ENCODE measurements around the gene MS4A8. TPM values are rescaled to one million over a fixed set of nuclear protein-coding genes. Genes with fewer than 3 reads are reported as not detected.
"Not testable (repeated sequence)": the region's sequence is repeated elsewhere in the genome, so short reads cannot be mapped to it uniquely, and the experiment has no call there.

MS4A8 gene
- total and polyA plus RNA-seq, 12 donors = 0.27 to 2.0 (median 0.67) TPM; not detected in 7

DNA sequence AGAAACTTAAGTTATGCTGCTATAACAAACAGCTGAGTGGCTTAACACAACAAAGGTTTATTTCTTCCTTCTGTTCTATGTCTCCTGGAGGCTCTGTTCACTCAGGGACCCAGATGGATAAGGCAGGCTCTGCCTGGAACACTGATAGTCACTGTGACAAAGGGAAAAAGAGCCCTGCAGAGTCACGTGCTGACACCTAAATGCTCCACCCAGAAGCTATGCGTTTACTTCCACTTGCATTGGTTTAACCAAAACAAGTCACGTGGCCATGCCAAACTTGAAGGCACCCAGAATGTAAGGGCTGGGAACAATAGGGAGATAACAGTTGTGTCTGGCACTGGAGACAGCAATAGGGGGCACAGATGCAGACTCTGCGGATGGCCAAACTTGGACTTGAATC, 53.9 kb downstream of the MS4A8 start:
- intact Hi-C loops (cut with DNase I) = no loop called here
- no peaks in the 10 kb centered on the region for H3K36me3 ChIP-seq (replicated peaks in 1 of 2)
- no peak overlapping the region for H3K27ac ChIP-seq
- H3K27me3 ChIP-seq = no peaks in the 10 kb centered on the region
- H3K4me1 ChIP-seq (replicated peaks in 1 of 2) = no peaks in the 10 kb centered on the region
- 60 to 77% (median 65%) methylated on average over 4 of the region's 4 CpGs for WGBS, 4 donors
- TF ChIP-seq POLR2A (IDR thresholded peaks at IDR 0.05) = no peak
- TF ChIP-seq, protein P1, sequence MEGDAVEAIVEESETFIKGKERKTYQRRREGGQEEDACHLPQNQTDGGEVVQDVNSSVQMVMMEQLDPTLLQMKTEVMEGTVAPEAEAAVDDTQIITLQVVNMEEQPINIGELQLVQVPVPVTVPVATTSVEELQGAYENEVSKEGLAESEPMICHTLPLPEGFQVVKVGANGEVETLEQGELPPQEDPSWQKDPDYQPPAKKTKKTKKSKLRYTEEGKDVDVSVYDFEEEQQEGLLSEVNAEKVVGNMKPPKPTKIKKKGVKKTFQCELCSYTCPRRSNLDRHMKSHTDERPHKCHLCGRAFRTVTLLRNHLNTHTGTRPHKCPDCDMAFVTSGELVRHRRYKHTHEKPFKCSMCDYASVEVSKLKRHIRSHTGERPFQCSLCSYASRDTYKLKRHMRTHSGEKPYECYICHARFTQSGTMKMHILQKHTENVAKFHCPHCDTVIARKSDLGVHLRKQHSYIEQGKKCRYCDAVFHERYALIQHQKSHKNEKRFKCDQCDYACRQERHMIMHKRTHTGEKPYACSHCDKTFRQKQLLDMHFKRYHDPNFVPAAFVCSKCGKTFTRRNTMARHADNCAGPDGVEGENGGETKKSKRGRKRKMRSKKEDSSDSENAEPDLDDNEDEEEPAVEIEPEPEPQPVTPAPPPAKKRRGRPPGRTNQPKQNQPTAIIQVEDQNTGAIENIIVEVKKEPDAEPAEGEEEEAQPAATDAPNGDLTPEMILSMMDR (IDR thresholded peaks at IDR 0.05) = no peak
- no peaks in the 10 kb centered on the region for H3K9me3 ChIP-seq (replicated peaks in 1 of 3)
- H3K4me3 ChIP-seq = no peak overlapping the region
- no peak for DNase-seq

GRCh38 chr11:60754887-60755286, 55.5 kb downstream of the MS4A8 start:
- TF ChIP-seq, protein P1 (IDR thresholded peaks at IDR 0.05) = no peak
- no peak for TF ChIP-seq POLR2A (IDR thresholded peaks at IDR 0.05)
- H3K27me3 ChIP-seq = no peaks in the 10 kb centered on the region

DNA sequence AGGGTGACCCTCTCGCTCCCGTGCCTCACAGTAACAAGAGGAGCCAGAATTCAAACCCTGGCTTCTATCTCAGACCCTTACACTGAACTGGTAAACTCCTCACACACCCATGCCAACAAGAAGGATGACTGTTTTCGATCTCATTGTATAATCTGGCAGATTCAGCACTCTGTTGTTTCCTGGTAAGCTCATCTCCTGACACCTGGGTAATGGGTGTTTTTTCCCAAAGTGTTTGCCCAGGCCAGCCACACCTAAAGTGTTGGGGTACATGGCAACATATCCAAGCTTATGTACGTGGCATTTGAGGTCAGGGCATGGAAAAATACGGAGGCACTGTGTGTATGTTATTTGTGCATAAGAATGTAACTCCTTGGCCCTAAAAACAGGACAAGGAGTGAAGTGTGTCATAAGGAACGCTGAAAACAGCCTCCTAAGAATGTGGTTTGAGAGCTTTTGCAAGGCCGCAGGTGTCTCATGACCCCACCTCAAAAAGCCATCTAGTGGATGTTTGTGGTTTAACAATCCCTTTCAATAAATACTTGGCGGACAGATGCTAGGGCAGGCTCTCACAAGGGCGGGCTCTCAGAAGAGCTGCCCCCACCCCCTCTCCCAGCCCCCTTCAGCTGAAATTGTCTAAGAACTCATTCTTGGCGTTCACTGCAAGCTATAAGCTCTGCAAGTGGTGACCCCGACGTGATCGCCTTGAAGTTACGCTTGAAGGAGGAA, 57.1 kb downstream of the MS4A8 start, which contains the start of gene MS4A15:
Gene MS4A15 (plus strand): TSS at position 561 of the 726 bp plus-strand sequence. CDS start 6,867 bp downstream, outside the sequence.
- Histone ChIP-seq H3K27me3 (no peaks in the 10 kb centered on the region), H3K27ac (no peak within 1 kb of the TSS), H3K9me3 (replicated peaks in 1 of 3) (no peaks in the 10 kb centered on the region), H3K4me1 (replicated peaks in 1 of 2) (no peaks in the 10 kb centered on the region), H3K36me3 (replicated peaks in 1 of 2) (no peaks in the 10 kb centered on the region), H3K4me3 (no peak within 1 kb of the TSS)
- WGBS, 4 donors = 55 to 66% (median 62%) methylated on average over 14 of the region's 14 CpGs
- intact Hi-C loops (cut with DNase I) = no loop called here
- no peak for DNase-seq
- TF ChIP-seq POLR2A (IDR thresholded peaks at IDR 0.05) = no peak
- TF ChIP-seq, protein P1 (IDR thresholded peaks at IDR 0.05) = peak in 1 of 6 experiments; percentile 15

More at GRCh38 chr11:60754887-60755286, 55.5 kb downstream of the MS4A8 start:
- H3K4me1 ChIP-seq (replicated peaks in 1 of 2) = no peaks in the 10 kb centered on the region
- no peak overlapping the region for H3K27ac ChIP-seq
- no peaks in the 10 kb centered on the region for H3K36me3 ChIP-seq (replicated peaks in 1 of 2)
- H3K9me3 ChIP-seq (replicated peaks in 1 of 3) = no peaks in the 10 kb centered on the region
- no peak overlapping the region for H3K4me3 ChIP-seq
- DNase-seq = no peak
- WGBS, 4 donors = 82 to 88% (median 86%) methylated on average over 6 of the region's 6 CpGs
- intact Hi-C loops (cut with DNase I) = no loop called here

- Histone ChIP-seq H3K27me3 (no peaks in the 10 kb centered on the region), H3K4me3 (no peak overlapping the region), H3K27ac (no peak overlapping the region), H3K36me3 (replicated peaks in 1 of 2) (no peaks in the 10 kb centered on the region), H3K9me3 (replicated peaks in 1 of 3) (no peaks in the 10 kb centered on the region), H3K4me1 (replicated peaks in 1 of 2) (no peaks in the 10 kb centered on the region)
- WGBS, 4 donors = 85 to 93% (median 87%) methylated on average over 19 of the region's 19 CpGs
- intact Hi-C loops (cut with DNase I) = no loop called here
- DNase-seq = no peak
- TF ChIP-seq, protein P1 (IDR thresholded peaks at IDR 0.05) = no peak
- TF ChIP-seq POLR2A (IDR thresholded peaks at IDR 0.05) = no peak
Measured at GRCh38 chr11:60757231-60757800, 57.9 kb downstream of the MS4A8 start.

- H3K36me3 ChIP-seq (replicated peaks in 1 of 2); intact Hi-C loops (cut with DNase I); H3K4me3 ChIP-seq; DNase-seq; H3K27ac ChIP-seq; H3K4me1 ChIP-seq (replicated peaks in 1 of 2); H3K27me3 ChIP-seq; H3K9me3 ChIP-seq (replicated peaks in 1 of 3): not testable (repeated sequence)
- 88 to 92% (median 91%) methylated on average over 4 of the region's 4 CpGs for WGBS, 4 donors
Measured at GRCh38 chr11:60758671-60759070, 59.3 kb downstream of the MS4A8 start.

DNA sequence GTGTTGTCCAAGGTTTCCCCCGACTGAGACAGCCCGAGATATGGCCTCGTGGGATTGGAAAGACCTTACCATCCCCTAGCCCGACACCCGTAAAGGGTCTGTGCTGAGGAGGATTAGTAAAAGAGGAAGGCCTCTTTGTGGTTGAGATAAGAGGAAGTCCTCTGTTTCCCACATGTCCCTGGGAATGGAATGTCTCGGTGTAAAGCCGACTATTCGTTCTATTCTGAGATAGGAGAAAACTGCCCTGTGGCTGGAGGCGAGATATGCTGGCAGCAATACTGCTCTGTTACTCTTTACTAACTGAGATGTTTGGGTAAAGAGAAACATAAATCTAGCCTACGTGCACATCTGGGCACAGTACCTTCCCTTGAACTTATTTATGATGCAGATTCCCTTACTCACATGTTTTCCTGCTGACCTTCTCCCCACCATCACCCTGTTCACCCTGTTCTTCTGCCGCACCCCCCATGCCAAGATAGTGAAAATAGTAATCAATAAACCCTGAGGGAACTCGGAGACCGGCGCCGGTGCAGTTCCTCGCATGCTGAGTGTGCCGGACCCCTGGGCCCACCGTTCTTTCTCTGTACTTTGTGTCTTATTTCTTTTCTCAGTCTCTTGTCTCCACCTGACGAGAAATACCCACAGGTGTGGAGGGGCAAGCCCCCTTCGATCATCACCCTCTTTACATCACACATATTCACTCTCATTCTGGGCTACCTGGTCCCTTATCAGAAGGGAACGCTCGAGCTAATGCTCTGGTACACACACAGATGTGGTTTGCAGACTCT, 60.2 kb downstream of the MS4A8 start:
- WGBS, 4 donors = 64 to 78% (median 66%) methylated on average over 22 of the region's 22 CpGs
- DNase-seq; H3K27ac ChIP-seq; H3K9me3 ChIP-seq (replicated peaks in 1 of 3); H3K4me3 ChIP-seq; H3K4me1 ChIP-seq (replicated peaks in 1 of 2); H3K27me3 ChIP-seq; H3K36me3 ChIP-seq (replicated peaks in 1 of 2); intact Hi-C loops (cut with DNase I): not testable (repeated sequence)
